Left renal cortex interstitium (tissue), 4 donors: ENCODE results near the gene YBX2. TPM values are rescaled to one million over a fixed set of nuclear protein-coding genes. Genes with fewer than 3 reads are reported as not detected.
"Not testable (repeated sequence)": the region's sequence is repeated elsewhere in the genome, so short reads cannot be mapped to it uniquely, and the experiment has no call there.

Experiments
- DNase-seq, 4 donors: peaks; one replicate each; pipeline ENCODE4 v3.0.0-alpha.2; 2013; ENCODE audit warnings: low read depth in 4 of 4, low spot score in 2 of 4, missing footprints in 1 of 4
- polyA plus RNA-seq, 4 donors: library from polyadenylated mRNA; unstranded; fragments of 120-200 nt; gene quantifications; one replicate each; pipeline ENCODE4 v1.2.1, GENCODE V29; 2013; ENCODE audit not compliant: insufficient read length in 4 of 4

Gene YBX2
- 1 to 10 TPM; 2.5 to 5.3 (median 3.1) TPM for polyA plus RNA-seq

- DNase-seq: no peak
These were observed at the start of gene YBX2 for GRCh38 chr17:7294614-7295153. TSS of gene YBX2 (minus strand) at chr17:7294639. CDS start at chr17:7294500, 139 bp downstream.

GRCh38 chr17:7343250-7343649 lies 48.8 kb upstream of the YBX2 start:
- DNase-seq: no peak

- DNase-seq: no peak
These were observed 47.4 kb upstream of the YBX2 start for GRCh38 chr17:7341842-7342241.

GRCh38 chr17:7340179-7340578 lies 45.7 kb upstream of the YBX2 start:
- DNase-seq: no peak

GRCh38 chr17:7337600-7337999 lies 43.2 kb upstream of the YBX2 start:
- DNase-seq: not testable (repeated sequence)

GRCh38 chr17:7336240-7337175 lies 42.1 kb upstream of the YBX2 start, which contains the start of gene ACAP1:
TSS of gene ACAP1 (plus strand) at chr17:7336529. CDS start at chr17:7336735, 206 bp downstream.
- DNase-seq: no peak

- DNase-seq: not testable (repeated sequence)
These were observed 41.3 kb upstream of the YBX2 start for GRCh38 chr17:7335765-7336164.

- DNase-seq: no peak
These were observed 40.6 kb upstream of the YBX2 start for GRCh38 chr17:7334938-7335538.

- not testable (repeated sequence) for DNase-seq
These were observed 38.2 kb upstream of the YBX2 start for GRCh38 chr17:7332600-7333069.

- DNase-seq: no peak
These were observed 37.7 kb upstream of the YBX2 start for GRCh38 chr17:7332111-7332510.

- no peak for DNase-seq
These were observed 36.2 kb upstream of the YBX2 start for GRCh38 chr17:7330638-7331015.

GRCh38 chr17:7329997-7330637 lies 35.7 kb upstream of the YBX2 start:
- DNase-seq: peak in 2 of 4 donors; percentile 74 to 93

GRCh38 chr17:7329374-7329996 lies 35.0 kb upstream of the YBX2 start:
- DNase-seq: peak; percentile 96 to 99 (median 99)

GRCh38 chr17:7328840-7329373 lies 34.5 kb upstream of the YBX2 start, which contains the start of gene NEURL4:
TSS of gene NEURL4 (minus strand) at chr17:7329335. CDS start at chr17:7329312, 23 bp downstream.
- DNase-seq: no peak

- no peak for DNase-seq
These were observed 33.6 kb upstream of the YBX2 start for GRCh38 chr17:7328009-7328408.

GRCh38 chr17:7327501-7327900 lies 33.1 kb upstream of the YBX2 start:
- DNase-seq: no peak

GRCh38 chr17:7327056-7327455 lies 32.6 kb upstream of the YBX2 start:
- no peak for DNase-seq

- no peak for DNase-seq
These were observed 31.7 kb upstream of the YBX2 start for GRCh38 chr17:7326186-7326585.

- DNase-seq: no peak
These were observed 30.6 kb upstream of the YBX2 start for GRCh38 chr17:7325031-7325528.

- no peak for DNase-seq
These were observed 30.0 kb upstream of the YBX2 start for GRCh38 chr17:7324438-7324779.
